ENCODE data around the gene PARD3. TPM values are rescaled to one million over a fixed set of nuclear protein-coding genes. Genes with fewer than 3 reads are reported as not detected.

PARD3 gene
- total RNA-seq, 1 donor from 2014 or later = 37.5 TPM

- Histone ChIP-seq H3K9me3 (peaks cover 0 to 16% of the 10 kb centered on the region in 2 donors), H3K4me3 (no peak overlapping the region), H3K36me3 (no peaks in the 10 kb centered on the region), H3K4me1 (no peaks in the 10 kb centered on the region), H3K27me3 (no peaks in the 10 kb centered on the region), H3K27ac (no peak overlapping the region)
- TF ChIP-seq CTCF (IDR thresholded peaks at IDR 0.05) = no peak
- intact Hi-C loops (cut with DNase I) = no loop called here
- no peak for DNase-seq (ENCODE audit: low spot score in 2 of 2)
Measured at GRCh38 chr10:34224639-34225038, 590.5 kb downstream of the PARD3 start.

- no peaks in the 10 kb centered on the region for H3K27me3 ChIP-seq
- H3K36me3 ChIP-seq = no peaks in the 10 kb centered on the region
- H3K27ac ChIP-seq = no peak overlapping the region
- H3K9me3 ChIP-seq = peaks cover 0 to 16% of the 10 kb centered on the region in 2 donors
- H3K4me3 ChIP-seq = no peak overlapping the region
- TF ChIP-seq CTCF (IDR thresholded peaks at IDR 0.05) = no peak
- intact Hi-C loops (cut with DNase I) = no loop called here
- DNase-seq (ENCODE audit: low spot score in 2 of 2) = no peak
- H3K4me1 ChIP-seq = no peaks in the 10 kb centered on the region
Measured at GRCh38 chr10:34223658-34224057, 591.4 kb downstream of the PARD3 start.

GRCh38 chr10:34222359-34222758, 592.7 kb downstream of the PARD3 start:
- no peak overlapping the region for H3K4me3 ChIP-seq
- DNase-seq (ENCODE audit: low spot score in 2 of 2) = no peak
- H3K36me3 ChIP-seq = no peaks in the 10 kb centered on the region
- no peaks in the 10 kb centered on the region for H3K27me3 ChIP-seq
- no peak for TF ChIP-seq CTCF (IDR thresholded peaks at IDR 0.05)
- peaks cover 0 to 13% of the 10 kb centered on the region in 2 donors for H3K9me3 ChIP-seq
- no peak overlapping the region for H3K27ac ChIP-seq
- intact Hi-C loops (cut with DNase I) = no loop called here
- H3K4me1 ChIP-seq = no peaks in the 10 kb centered on the region

GRCh38 chr10:34219753-34220548, 595.1 kb downstream of the PARD3 start:
- no peak for TF ChIP-seq CTCF (IDR thresholded peaks at IDR 0.05)
- no peak overlapping the region for H3K27ac ChIP-seq
- intact Hi-C loops (cut with DNase I) = no loop called here
- H3K36me3 ChIP-seq = no peaks in the 10 kb centered on the region
- DNase-seq (ENCODE audit: low spot score in 2 of 2) = no peak
- H3K9me3 ChIP-seq = no peaks in the 10 kb centered on the region
- H3K4me3 ChIP-seq = no peak overlapping the region
- H3K27me3 ChIP-seq = no peaks in the 10 kb centered on the region
- no peaks in the 10 kb centered on the region for H3K4me1 ChIP-seq

GRCh38 chr10:34217524-34217923, 597.6 kb downstream of the PARD3 start:
- no peak for DNase-seq (ENCODE audit: low spot score in 2 of 2)
- no peak overlapping the region for H3K4me3 ChIP-seq
- no peaks in the 10 kb centered on the region for H3K36me3 ChIP-seq
- TF ChIP-seq CTCF (IDR thresholded peaks at IDR 0.05) = no peak
- intact Hi-C loops (cut with DNase I) = no loop called here
- H3K4me1 ChIP-seq = no peaks in the 10 kb centered on the region
- H3K27me3 ChIP-seq = no peaks in the 10 kb centered on the region
- H3K9me3 ChIP-seq = no peaks in the 10 kb centered on the region
- H3K27ac ChIP-seq = no peak overlapping the region
